Stimulated activated CD4-positive, alpha-beta T cell treated with anti-CD3 and anti-CD28 coated beads, Interleukin-2, amount 100 ng/mL, for 48 hours (primary cell): Measurements from ENCODE around the gene PSMG2.

Experiments used
- DNase-seq, 2 donors: peaks; one replicate each; pipeline ENCODE4 v3.0.0-alpha.2; 2020

Gene PSMG2

DNA sequence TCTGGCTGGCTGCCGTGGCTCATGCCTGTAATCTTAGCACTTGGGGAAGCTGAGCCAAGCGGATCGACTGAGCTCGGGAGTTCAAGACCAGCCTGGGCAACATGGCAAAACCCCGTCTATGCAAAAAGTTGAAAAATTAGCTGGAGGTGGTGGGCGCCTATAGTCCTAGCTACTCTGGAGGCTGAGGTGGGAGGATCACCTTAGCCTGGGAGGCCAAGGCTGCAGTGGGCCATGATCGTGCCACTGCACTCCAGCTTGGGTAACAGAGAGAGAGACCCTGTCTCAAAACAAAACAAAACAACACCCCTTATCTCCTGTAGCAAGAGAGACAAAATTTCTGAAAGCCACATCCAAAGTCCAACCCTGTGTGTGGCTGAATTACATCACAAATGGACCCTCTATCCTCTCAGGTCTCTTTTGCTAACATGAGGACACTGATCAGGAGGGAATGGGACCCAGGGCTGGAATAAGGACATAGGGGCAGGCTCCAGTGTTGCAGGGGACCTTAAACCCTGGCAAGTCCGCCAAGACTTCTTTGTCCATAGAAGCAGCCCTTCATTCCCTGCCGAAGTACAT, 64.8 kb downstream of the PSMG2 start:
- DNase-seq: no peak

DNA sequence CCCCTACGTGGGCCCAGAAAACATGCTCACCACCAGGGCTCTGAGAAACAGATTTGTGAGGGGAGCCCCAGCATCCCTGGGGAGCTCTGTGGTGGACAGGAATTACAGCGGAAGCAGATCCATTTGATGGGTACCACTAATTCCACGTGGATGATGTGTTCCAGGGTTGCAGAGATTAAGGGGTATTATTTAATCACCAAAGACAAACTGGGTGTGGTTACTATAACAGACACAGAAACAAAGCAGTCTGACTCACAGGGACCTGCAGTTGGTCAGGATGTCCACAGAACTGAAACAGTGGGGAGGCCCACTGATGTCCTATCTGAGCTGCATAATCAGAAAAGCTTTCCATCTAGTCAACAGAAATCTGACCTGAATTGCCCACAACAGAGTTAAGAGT, 65.8 kb downstream of the PSMG2 start:
- DNase-seq: no peak

DNA sequence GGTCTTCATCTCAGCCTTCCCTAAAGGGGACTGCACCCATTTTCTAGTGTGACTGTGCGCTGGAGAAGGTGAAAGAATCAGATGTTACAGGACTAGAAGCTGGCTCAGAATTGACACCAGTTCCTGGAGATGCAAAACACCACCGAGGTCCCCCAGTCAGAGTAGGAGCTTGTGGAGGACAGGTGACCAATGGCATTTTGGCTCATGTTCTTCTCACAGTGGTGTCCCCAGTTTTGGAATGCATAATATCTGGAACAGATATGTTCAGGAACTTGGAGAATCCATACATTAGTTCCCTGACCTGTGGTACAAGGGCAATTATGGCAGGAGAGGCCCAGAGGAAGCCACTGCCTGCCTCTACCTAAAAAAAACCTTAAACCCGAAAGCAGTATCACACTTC, 66.3 kb downstream of the PSMG2 start:
- no peak for DNase-seq

DNA sequence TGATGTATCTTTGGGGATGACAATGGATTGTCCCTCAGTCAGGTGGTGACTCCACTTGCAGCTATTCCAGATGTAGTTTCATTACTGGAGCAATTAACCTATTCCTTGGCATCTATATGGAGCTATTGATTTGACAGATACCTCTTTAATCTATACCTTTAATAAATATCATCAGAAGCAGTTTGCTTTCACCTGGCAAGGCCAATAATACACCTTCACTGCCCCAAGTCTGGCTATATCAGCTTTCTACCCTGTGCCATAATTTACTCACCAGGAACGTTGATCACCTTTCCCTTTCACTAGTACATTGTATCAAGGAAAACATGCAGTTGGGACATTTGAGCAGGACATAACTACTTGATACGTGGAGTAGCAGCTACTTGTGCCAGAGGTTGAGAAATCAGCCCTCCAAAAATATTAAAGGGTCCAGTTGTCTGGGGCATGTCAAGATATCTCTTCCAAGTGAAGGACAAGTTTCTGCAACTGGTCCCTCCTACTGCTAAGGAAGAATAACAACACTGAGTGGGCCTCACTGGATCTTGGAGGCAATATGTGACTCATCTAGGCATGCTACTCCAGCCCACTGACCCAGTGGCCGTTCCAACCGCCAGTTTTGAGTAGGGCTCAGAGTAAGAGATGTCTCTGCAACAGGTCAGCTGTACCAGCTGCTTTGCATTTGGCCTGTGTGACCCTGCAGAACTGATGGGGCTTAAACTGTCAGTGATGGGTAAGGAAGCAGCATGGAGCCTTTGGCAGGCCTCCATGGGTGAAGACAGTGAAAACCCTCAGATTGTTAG, 67.0 kb downstream of the PSMG2 start:
- DNase-seq: no peak

DNA sequence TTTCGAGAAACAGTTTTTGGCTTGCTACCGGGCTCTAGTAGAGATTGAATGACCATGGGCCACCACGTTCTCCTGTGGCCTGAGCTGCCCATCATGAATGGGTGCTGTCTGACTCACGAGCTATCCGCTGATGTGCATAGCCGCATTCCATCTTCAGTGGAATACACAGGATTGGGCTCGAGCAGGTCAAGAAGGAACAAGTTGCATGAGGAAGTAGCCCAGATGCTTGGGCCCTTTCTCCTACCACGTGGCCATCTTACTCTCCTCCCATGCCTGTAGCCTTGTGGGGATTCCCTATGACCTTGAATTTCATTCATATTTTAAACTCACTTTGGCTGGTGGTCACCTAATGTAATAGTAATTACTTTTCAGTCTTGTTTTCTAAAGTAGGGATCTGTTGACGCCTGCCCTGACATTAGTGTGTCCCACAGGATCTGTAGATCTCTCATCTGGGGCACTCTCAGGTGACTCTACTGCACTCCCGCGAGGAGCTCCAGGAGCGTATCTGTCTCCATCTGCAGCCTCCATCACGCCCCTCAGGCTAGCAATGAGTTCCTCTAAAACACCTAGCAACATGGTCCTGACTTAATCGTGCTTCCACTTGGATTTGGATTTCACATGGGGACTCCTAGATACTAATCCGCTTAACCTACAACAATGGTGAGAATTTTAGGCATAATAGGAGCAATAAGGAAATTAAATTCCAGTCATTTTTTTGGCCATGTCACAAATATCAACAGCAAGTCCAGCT, 67.8 kb downstream of the PSMG2 start:
- DNase-seq: no peak

DNA sequence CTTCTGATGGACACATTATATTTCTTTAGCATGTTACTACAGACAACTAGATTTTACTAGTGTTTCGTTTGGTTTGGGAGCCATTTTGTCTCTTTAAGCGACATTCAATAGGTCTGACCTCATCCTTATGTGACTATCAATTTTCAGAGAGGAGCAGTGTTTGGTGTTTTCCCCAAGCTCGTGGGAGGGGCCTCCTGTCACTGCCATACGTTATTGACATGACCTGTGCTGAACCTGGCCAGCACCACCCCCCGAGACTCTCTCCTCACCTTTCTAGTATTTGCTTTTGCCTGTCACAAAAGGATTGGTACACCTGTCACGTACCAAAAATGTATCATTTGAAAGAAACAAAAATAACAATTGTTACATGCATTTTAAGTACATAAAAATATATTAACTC, 69.3 kb downstream of the PSMG2 start:
- no peak for DNase-seq

DNA sequence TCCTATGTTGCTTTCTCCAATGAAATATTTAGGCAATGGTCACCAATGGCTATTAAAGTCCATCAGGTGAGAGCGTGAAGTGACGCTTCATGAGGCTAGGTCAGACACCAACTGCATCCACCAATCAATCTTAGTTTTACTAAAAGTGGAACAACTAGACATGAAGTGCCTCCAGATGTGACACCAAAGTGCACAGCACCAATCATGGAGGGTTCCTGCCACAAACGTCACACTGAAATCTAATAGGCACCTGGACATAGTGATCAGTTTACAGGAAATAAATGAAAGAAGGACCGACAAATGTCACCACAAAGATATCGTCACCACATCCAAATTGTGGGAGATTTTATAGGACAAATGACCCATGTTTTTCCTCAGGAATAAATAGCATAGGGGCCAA, 70.5 kb downstream of the PSMG2 start:
- DNase-seq: no peak

DNA sequence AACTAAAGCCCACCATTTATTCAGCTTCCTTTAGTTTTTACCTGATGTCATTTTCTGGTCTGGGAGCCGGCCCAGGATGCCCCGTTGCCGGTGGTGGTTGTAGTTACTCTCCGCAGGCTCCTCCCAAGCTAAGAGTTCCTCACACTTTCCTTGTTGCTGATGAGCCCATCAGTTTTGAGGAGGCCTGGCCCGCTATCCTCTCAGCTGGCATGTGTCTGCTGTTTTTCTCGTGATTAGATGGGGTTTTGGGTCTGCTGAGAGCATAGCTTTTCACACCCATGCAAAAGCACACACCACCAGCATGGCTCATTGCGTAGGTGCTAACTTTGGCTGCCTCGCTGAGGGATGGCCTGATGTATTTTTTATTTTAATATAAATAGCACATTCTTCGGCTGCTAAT, 72.1 kb downstream of the PSMG2 start:
- DNase-seq: no peak
